HepG2 (cell line): ENCODE data around the gene SAMD10. TPM values are rescaled to one million over a fixed set of nuclear protein-coding genes. Genes with fewer than 3 reads are reported as not detected.

Experiments
- GABPA ChIP-seq, 2 experiments: IDR thresholded peaks; 2 replicates each; pipeline ENCODE4 v1.6.1; 2011 to 2016; ENCODE audit warnings: low read depth in 2 of 2, low read length in 1 of 2, missing biosample characterization in 1 of 2, missing genetic modification characterization in 1 of 2
- GMEB2 ChIP-seq: IDR thresholded peaks from 2 replicates; pipeline ENCODE4 v1.6.1; 2016; ENCODE audit warnings: missing biosample characterization, missing genetic modification reagents, low read depth
- HNRNPUL1 ChIP-seq: fragments of 200-400 bp; formaldehyde crosslinking; IDR thresholded peaks from 2 replicates; pipeline ENCODE4 v1.6.1; 2017; ENCODE audit warnings: low read depth, mild to moderate bottlenecking, low read length, moderate library complexity
- HOXA7 ChIP-seq: sonication (generic); formaldehyde crosslinking; IDR thresholded peaks from 2 replicates; pipeline ENCODE4 v1.8.1; 2022; ENCODE audit warnings: mild to moderate bottlenecking, missing genetic modification reagents, moderate library complexity
- KIAA2018 ChIP-seq: sonication (generic); formaldehyde crosslinking; IDR thresholded peaks from 2 replicates; pipeline ENCODE4 v1.5.0; 2020; ENCODE audit warnings: mild to moderate bottlenecking, missing genetic modification reagents, borderline replicate concordance
- PAX8 ChIP-seq: sonication (generic); formaldehyde crosslinking; IDR thresholded peaks from 2 replicates; pipeline ENCODE4 v1.8.0; 2022; ENCODE audit warnings: mild to moderate bottlenecking, missing genetic modification reagents, borderline replicate concordance
- POGK ChIP-seq: sonication (generic); formaldehyde crosslinking; conservative IDR thresholded peaks from 2 replicates; pipeline ENCODE4 v1.8.0; 2022; ENCODE audit warnings: mild to moderate bottlenecking, moderate library complexity, missing genetic modification reagents
- RXRB ChIP-seq: IDR thresholded peaks from 2 replicates; pipeline ENCODE4 v1.6.1; 2016; ENCODE audit warnings: borderline replicate concordance, missing genetic modification reagents, missing compliant biosample characterization
- ZKSCAN1 ChIP-seq: fragments of 150-350 bp; IDR thresholded peaks from 2 replicates; pipeline ENCODE4 v1.6.1; 2014; ENCODE audit warnings: low read length
- ZNF589 ChIP-seq: sonication (generic); formaldehyde crosslinking; conservative IDR thresholded peaks from 2 replicates; pipeline ENCODE4 v1.8.0; 2022; ENCODE audit warnings: mild to moderate bottlenecking, moderate library complexity, missing genetic modification reagents
- ZNF674 ChIP-seq: sonication (generic); formaldehyde crosslinking; IDR thresholded peaks from 2 replicates; pipeline ENCODE4 v1.5.0; 2020; ENCODE audit warnings: low read depth, mild to moderate bottlenecking, missing genetic modification reagents
- polyA plus RNA-seq, 8 experiments: library from polyadenylated mRNA; depleted of rRNA in 3 of 8; stranded (reverse) in 7 of 8; unstranded in 1 of 8; fragments of >200 nt; fragmentation: Illumina TruSeq in 4 of 8; extraction: Trizol in 4 of 8; gene quantifications; 2 replicates each; pipeline versions ENCODE4 v1.2.1 to v1.2.3, GENCODE V29; 2011 to 2016; ENCODE audit warnings: low read depth in 4 of 8, missing spikeins in 1 of 8, mixed read lengths in 1 of 8; ENCODE audit not compliant: insufficient read depth in 1 of 8
- total RNA-seq, 5 experiments: library from RNA; depleted of rRNA; stranded (reverse); fragments of >200 nt; fragmentation: Illumina TruSeq; extraction: Trizol; gene quantifications; 2 replicates each; pipeline ENCODE4 v1.2.3, GENCODE V29; 2016; ENCODE audit warnings: low read depth in 1 of 5

The SAMD10 gene
- total and polyA plus RNA-seq, 2 of the 13 experiments (the other 11 are each of a cell fraction or from before 2014, with no cell fraction given): 6.1 to 11.0 TPM

- TF ChIP-seq GMEB2 (CRISPR knock-in tag): no peak
- peak; percentile 87; the same call in 1 of the 2 replicates for TF ChIP-seq PAX8 (CRISPR knock-in tag)
- 0 out of 2 replicates have a peak, but pooled peaks have one; percentile 46 for TF ChIP-seq POGK
- TF ChIP-seq ZNF674: no peak
- peak; percentile 83 for TF ChIP-seq RXRB
- TF ChIP-seq GABPA (IDR thresholded peaks at IDR 0.05; ENCODE audit: low read depth, low read length): no peak
- no peak for TF ChIP-seq GABPA (CRISPR knock-in tag; IDR thresholded peaks at IDR 0.05; ENCODE audit: low read depth)
- TF ChIP-seq KIAA2018: no peak
- TF ChIP-seq ZKSCAN1: no peak
- no peak for TF ChIP-seq HNRNPUL1
- no peak for TF ChIP-seq ZNF589
- TF ChIP-seq HOXA7: no peak
These were observed 10.3 kb downstream of the SAMD10 start (continued) for GRCh38 chr20:63968928-63969760.
